ENCODE results near the gene DAB2IP.

DAB2IP gene

DNA sequence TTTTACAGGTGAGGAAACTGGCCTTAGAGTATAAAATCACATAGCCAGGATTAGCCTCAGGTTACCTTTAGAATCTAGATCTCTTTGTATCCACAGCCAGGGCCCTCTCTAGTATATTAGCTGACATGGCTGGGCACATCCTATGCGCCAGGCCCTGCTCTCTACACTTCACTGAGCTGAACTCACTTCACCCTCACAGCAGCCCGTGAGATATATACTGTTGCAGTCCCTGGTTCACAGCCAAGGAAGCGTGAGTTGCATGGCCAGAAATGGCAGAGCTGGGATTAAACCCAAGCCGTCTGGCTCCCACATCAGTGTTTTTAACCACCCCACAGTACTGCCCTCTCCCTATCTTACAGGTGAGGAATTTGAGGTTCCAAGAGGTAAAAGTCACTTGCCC is 58.4 kb downstream of the DAB2IP start:
- TF ChIP-seq, protein P1, sequence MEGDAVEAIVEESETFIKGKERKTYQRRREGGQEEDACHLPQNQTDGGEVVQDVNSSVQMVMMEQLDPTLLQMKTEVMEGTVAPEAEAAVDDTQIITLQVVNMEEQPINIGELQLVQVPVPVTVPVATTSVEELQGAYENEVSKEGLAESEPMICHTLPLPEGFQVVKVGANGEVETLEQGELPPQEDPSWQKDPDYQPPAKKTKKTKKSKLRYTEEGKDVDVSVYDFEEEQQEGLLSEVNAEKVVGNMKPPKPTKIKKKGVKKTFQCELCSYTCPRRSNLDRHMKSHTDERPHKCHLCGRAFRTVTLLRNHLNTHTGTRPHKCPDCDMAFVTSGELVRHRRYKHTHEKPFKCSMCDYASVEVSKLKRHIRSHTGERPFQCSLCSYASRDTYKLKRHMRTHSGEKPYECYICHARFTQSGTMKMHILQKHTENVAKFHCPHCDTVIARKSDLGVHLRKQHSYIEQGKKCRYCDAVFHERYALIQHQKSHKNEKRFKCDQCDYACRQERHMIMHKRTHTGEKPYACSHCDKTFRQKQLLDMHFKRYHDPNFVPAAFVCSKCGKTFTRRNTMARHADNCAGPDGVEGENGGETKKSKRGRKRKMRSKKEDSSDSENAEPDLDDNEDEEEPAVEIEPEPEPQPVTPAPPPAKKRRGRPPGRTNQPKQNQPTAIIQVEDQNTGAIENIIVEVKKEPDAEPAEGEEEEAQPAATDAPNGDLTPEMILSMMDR (IDR thresholded peaks at IDR 0.05; ENCODE audit: extremely low read depth, insufficient read depth, missing control alignments), result no peak
- no peak for DNase-seq (ENCODE audit: low spot score)
- in situ Hi-C loops (cut with MboI; ENCODE audit: low pct_unique_long_range_greater_than_20kb, low sequenced_read_pairs, unreplicated experiment), result no loop called here

DNA sequence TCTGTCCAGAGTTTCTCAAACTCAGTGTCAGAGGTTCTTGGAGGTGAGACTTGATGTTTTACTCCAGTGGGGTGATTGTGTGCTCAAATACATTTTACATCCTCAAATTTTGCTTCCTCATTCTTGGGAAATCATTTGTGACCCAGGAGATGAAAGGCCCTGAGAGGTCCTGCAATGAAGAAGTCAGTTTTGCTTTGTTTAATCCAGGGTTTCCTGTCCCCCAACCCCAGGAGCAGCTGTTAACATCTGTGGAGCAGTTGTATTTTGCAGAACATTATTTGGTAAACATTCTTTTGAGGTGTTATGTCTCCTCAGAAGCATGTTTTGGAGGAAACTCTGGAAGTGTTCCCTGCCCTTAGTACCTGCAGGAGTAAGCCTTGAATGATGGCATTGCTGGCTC is 59.8 kb downstream of the DAB2IP start:
- TF ChIP-seq, protein P1 (IDR thresholded peaks at IDR 0.05; ENCODE audit: extremely low read depth, insufficient read depth, missing control alignments), result no peak
- no peak for DNase-seq (ENCODE audit: low spot score)

DNA sequence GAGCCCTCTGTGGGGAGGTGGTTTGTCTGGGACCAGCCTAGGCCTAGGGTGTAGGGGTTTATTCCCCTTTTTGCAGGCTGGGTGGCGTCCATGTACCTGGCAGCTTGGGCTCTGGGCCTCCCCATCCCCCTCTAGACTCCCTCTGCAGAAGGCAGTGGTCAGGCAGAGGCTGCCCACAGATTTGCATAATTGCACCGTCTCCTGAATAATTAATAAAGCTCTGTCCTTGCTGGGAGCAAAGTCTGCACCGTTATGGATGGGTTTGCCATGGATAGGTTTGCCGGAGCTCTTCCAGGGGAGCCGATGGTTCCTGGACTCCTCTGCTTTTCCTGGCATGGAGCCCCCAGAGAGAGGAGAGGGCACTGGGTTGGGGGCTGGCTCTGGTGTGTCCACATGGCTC is 60.4 kb downstream of the DAB2IP start:
- TF ChIP-seq, protein P1 (IDR thresholded peaks at IDR 0.05; ENCODE audit: extremely low read depth, insufficient read depth, missing control alignments), result no peak
- DNase-seq (ENCODE audit: low spot score), result no peak
- in situ Hi-C loops (cut with MboI; ENCODE audit: low pct_unique_long_range_greater_than_20kb, low sequenced_read_pairs, unreplicated experiment), result no loop called here

More for the DNA sequence above, 59.8 kb downstream of the DAB2IP start:
- in situ Hi-C loops (cut with MboI; ENCODE audit: low pct_unique_long_range_greater_than_20kb, low sequenced_read_pairs, unreplicated experiment), result no loop called here

DNA sequence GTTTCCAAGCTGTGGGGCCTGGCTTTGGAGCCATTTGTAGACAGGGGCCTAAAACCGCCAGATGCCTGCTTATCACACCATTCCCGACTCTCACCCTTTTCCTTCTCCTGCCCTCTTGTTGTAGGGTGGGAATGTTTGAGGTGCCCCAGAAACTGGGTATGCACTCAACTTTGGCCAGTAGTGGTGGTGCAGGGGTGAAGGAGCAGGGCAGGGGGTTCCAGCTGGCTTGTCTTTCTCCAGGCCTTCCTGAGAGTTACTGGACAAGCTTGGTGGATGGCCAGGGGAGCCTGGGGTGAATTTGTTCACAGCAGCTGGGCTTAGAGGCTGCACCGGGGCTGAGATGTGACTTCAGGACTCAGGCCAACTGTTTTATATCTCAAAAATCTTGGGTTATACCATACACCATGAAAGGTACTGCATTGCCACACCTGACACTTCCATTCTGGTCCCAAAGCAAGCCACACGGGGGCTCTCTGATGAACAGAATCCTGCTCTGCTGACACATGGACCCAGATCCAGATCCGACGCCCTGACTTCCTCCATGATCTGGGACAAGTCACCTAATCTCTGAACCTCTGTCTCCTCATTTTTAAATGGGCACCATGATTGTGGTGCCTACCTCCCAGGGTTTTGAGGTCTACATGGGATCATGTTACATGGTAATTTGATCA is 62.1 kb downstream of the DAB2IP start:
- in situ Hi-C loops (cut with MboI; ENCODE audit: low pct_unique_long_range_greater_than_20kb, low sequenced_read_pairs, unreplicated experiment), result no loop called here
- no peak for DNase-seq (ENCODE audit: low spot score)
- TF ChIP-seq, protein P1 (IDR thresholded peaks at IDR 0.05; ENCODE audit: extremely low read depth, insufficient read depth, missing control alignments), result no peak

DNA sequence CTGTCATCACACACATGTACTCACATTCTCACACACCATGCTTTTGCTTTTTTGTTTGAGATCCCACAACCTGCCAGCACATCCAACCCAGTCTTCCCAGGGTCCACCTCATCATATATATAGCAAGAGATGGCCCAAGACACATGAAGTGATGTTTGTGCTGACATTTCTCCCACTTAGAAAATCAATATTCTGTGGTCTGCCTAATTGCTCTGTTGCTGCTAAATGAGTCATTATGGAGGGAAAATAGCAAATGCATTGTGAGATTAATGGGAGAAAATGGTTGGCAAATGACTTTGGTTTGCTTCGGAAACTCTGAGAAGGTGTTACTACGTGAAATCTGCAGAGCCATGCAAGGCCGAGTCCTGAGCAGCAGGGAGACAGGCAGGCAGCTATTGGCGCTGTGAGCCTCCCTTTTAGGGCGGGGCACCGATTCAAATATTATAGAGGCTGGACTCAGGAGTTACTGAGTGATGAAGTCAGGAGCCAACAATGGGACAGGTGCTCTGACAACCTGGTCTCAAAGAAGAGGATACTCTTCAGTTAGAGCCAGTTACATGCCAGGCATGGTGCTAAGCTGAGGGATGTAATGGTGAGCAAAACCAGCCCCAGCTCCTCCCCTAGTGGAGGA is 62.8 kb downstream of the DAB2IP start:
- in situ Hi-C loops (cut with MboI; ENCODE audit: low pct_unique_long_range_greater_than_20kb, low sequenced_read_pairs, unreplicated experiment), result no loop called here
- TF ChIP-seq, protein P1 (IDR thresholded peaks at IDR 0.05; ENCODE audit: extremely low read depth, insufficient read depth, missing control alignments), result no peak
- no peak for DNase-seq (ENCODE audit: low spot score)

GRCh38 chr9:121714873-121715272 is 63.4 kb downstream of the DAB2IP start:
- DNase-seq (ENCODE audit: low spot score), result no peak
- in situ Hi-C loops (cut with MboI; ENCODE audit: low pct_unique_long_range_greater_than_20kb, low sequenced_read_pairs, unreplicated experiment), result no loop called here
- TF ChIP-seq, protein P1 (IDR thresholded peaks at IDR 0.05; ENCODE audit: extremely low read depth, insufficient read depth, missing control alignments), result no peak

Measured in GM13977 (cell line).